RWPE2 (cell line): Measurements from ENCODE around the gene TMUB2.

ENCODE experiments used
- ATAC-seq: fragments of 200-7000 bp; cut with Tn5 transposase; 3 replicates; pipeline ENCODE4 v1.9.1; 2021; ENCODE audit warnings: low read depth
- DNase-seq: peaks from one replicate; pipeline ENCODE4 v3.0.0-alpha.2; 2020; ENCODE audit warnings: low spot score
- H3K27ac ChIP-seq: fragments of 450-650 bp; 2 replicates; pipeline ENCODE4 v1.5.1; 2017; ENCODE audit warnings: mild to moderate bottlenecking; ENCODE audit not compliant: poor library complexity, severe bottlenecking
- H3K27me3 ChIP-seq: fragments of 250-450 bp; sonication (Bioruptor Pico); 2 replicates; pipeline ENCODE4 v1.5.1; 2021; ENCODE audit warnings: mild to moderate bottlenecking, moderate library complexity; ENCODE audit not compliant: insufficient read depth, poor library complexity, severe bottlenecking
- H3K36me3 ChIP-seq: fragments of 250-450 bp; sonication (Bioruptor Pico); 2 replicates; pipeline ENCODE4 v1.5.1; 2020; ENCODE audit warnings: low read depth, mild to moderate bottlenecking, moderate library complexity
- H3K4me1 ChIP-seq: fragments of 250-450 bp; sonication (Bioruptor Pico); 2 replicates; pipeline ENCODE4 v1.5.1; 2021; ENCODE audit warnings: mild to moderate bottlenecking, moderate library complexity; ENCODE audit not compliant: insufficient read depth, poor library complexity, severe bottlenecking
- H3K4me3 ChIP-seq: fragments of 250-450 bp; sonication (Bioruptor Pico); 2 replicates; pipeline ENCODE4 v1.5.1; 2021; ENCODE audit warnings: mild to moderate bottlenecking, moderate library complexity; ENCODE audit not compliant: severe bottlenecking
- H3K9me3 ChIP-seq: fragments of 250-450 bp; sonication (Bioruptor Pico); 2 replicates; pipeline ENCODE4 v1.5.1; 2021; ENCODE audit warnings: mild to moderate bottlenecking, moderate library complexity; ENCODE audit not compliant: severe bottlenecking
- CTCF ChIP-seq: fragments of 450-650 bp; IDR thresholded peaks from one replicate; pipeline ENCODE4 v1.5.1; 2017; ENCODE audit warnings: mild to moderate bottlenecking, moderate library complexity; ENCODE audit not compliant: poor library complexity, severe bottlenecking

The TMUB2 gene

GRCh38 chr17:44170499-44171201 is 16.1 kb upstream of the TMUB2 start, which contains the start of gene ASB16:
Gene ASB16, plus strand, starts transcription at chr17:44170704. Its CDS starts 86 bp downstream, at chr17:44170790.
- no peaks in the 10 kb centered on the region for H3K9me3 ChIP-seq
- no peaks in the 10 kb centered on the region for H3K4me1 ChIP-seq
- no peaks in the 10 kb centered on the region for H3K27me3 ChIP-seq
- TF ChIP-seq CTCF, result no peak
- no peaks in the 10 kb centered on the region for H3K36me3 ChIP-seq
- ATAC-seq (no peak), DNase-seq (no peak)
- H3K27ac ChIP-seq, result no peak within 1 kb of the TSS
- no peak within 1 kb of the TSS for H3K4me3 ChIP-seq

- Histone ChIP-seq H3K27me3 (no peaks in the 10 kb centered on the region), H3K4me3 (no peak overlapping the region), H3K4me1 (no peaks in the 10 kb centered on the region), H3K36me3 (no peaks in the 10 kb centered on the region), H3K27ac (no peak overlapping the region), H3K9me3 (no peaks in the 10 kb centered on the region)
- ATAC-seq (no peak), DNase-seq (no peak)
- no peak for TF ChIP-seq CTCF
These were observed 14.8 kb upstream of the TMUB2 start for GRCh38 chr17:44171931-44172455.

- H3K4me1 ChIP-seq, result no peaks in the 10 kb centered on the region
- H3K27ac ChIP-seq, result no peak overlapping the region
- no peaks in the 10 kb centered on the region for H3K9me3 ChIP-seq
- no peaks in the 10 kb centered on the region for H3K27me3 ChIP-seq
- TF ChIP-seq CTCF, result no peak
- peaks cover 7% of the 10 kb centered on the region; the same call in 1 of the 2 replicates for H3K36me3 ChIP-seq
- no peak for ATAC-seq
- no peak overlapping the region for H3K4me3 ChIP-seq
- DNase-seq, result no peak
These were observed 12.3 kb upstream of the TMUB2 start for GRCh38 chr17:44174427-44174826.

- no peak for ATAC-seq
- H3K4me1 ChIP-seq, result no peaks in the 10 kb centered on the region
- H3K27me3 ChIP-seq, result no peaks in the 10 kb centered on the region
- no peak for TF ChIP-seq CTCF
- H3K4me3 ChIP-seq, result no peak overlapping the region
- no peaks in the 10 kb centered on the region for H3K9me3 ChIP-seq
- DNase-seq, result no peak
- H3K27ac ChIP-seq, result no peak overlapping the region
- H3K36me3 ChIP-seq, result peaks cover 7% of the 10 kb centered on the region; the same call in 1 of the 2 replicates
These were observed 10.5 kb upstream of the TMUB2 start for GRCh38 chr17:44176257-44176656.
